Ishikawa (cell line): ENCODE results near the gene CALML6.

Experiments used
- CEBPB ChIP-seq: IDR thresholded peaks from 2 replicates; pipeline ENCODE4 v1.6.1; 2012
- CREB1 ChIP-seq: IDR thresholded peaks from 2 replicates; pipeline ENCODE4 v1.6.1; 2012; ENCODE audit warnings: low read depth
- EGR1 ChIP-seq: IDR thresholded peaks from 2 replicates; pipeline ENCODE4 v1.6.1; 2012
- EP300 ChIP-seq: IDR thresholded peaks from 2 replicates; pipeline ENCODE4 v1.6.1; 2012; ENCODE audit warnings: borderline replicate concordance
- FOXM1 ChIP-seq: IDR thresholded peaks from 2 replicates; pipeline ENCODE4 v1.6.1; 2012; ENCODE audit warnings: low read depth, borderline replicate concordance
- MAX ChIP-seq: IDR thresholded peaks from 2 replicates; pipeline ENCODE4 v1.6.1; 2012
- NFIC ChIP-seq: IDR thresholded peaks from 2 replicates; pipeline ENCODE4 v1.6.1; 2012
- RAD21 ChIP-seq: IDR thresholded peaks from 2 replicates; pipeline ENCODE4 v1.6.1; 2012; ENCODE audit warnings: low read depth
- REST ChIP-seq: IDR thresholded peaks from 2 replicates; pipeline ENCODE4 v1.6.1; 2012; ENCODE audit warnings: low read depth, mild to moderate bottlenecking
- TAF1 ChIP-seq: IDR thresholded peaks from 2 replicates; pipeline ENCODE4 v1.6.1; 2012; ENCODE audit warnings: low read depth, mild to moderate bottlenecking
- TCF12 ChIP-seq: IDR thresholded peaks from 2 replicates; pipeline ENCODE4 v1.6.1; 2012; ENCODE audit warnings: low read depth
- TEAD4 ChIP-seq: IDR thresholded peaks from 2 replicates; pipeline ENCODE4 v1.6.1; 2012
- YY1 ChIP-seq: IDR thresholded peaks from 2 replicates; pipeline ENCODE4 v1.6.1; 2012; ENCODE audit warnings: low read depth
- ZBTB7A ChIP-seq: IDR thresholded peaks from 2 replicates; pipeline ENCODE4 v1.6.1; 2012; ENCODE audit warnings: low read depth
- TF ChIP-seq, protein P1 (sequence below): IDR thresholded peaks from 2 replicates; pipeline ENCODE4 v1.6.1; 2012

The CALML6 gene

DNA sequence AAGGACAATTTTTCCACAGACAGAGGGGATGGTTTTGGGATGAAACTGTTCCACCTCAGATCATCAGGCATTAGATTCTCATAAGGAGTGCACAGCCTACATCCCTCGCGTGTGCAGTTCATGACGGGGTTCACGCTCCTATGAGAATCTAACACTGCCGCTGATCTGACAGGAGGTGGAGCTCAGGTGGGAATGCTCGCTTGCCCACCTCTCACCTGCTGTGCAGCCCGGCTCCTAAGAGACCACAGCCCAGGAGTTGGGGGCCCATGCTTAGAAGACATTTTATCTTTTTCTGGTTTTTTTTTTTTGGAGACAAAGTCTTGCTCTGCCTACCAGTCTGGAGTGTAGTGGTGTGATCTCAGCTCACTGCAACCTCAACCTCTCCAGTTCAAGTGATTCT is 40.2 kb upstream of the CALML6 start:
- TF ChIP-seq CEBPB (no peak), CREB1 (no peak), ZBTB7A (no peak), NFIC (no peak), REST (no peak), RAD21 (no peak), TEAD4 (no peak), TCF12 (no peak), FOXM1 (no peak), MAX (no peak), EGR1 (no peak), TAF1 (no peak), EP300 (no peak), YY1 (no peak)
- TF ChIP-seq, protein P1, sequence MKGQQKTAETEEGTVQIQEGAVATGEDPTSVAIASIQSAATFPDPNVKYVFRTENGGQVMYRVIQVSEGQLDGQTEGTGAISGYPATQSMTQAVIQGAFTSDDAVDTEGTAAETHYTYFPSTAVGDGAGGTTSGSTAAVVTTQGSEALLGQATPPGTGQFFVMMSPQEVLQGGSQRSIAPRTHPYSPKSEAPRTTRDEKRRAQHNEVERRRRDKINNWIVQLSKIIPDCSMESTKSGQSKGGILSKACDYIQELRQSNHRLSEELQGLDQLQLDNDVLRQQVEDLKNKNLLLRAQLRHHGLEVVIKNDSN = no peak

GRCh38 chr1:1875932-1876331 is 39.1 kb upstream of the CALML6 start:
- TF ChIP-seq ZBTB7A (no peak), RAD21 (no peak), REST (no peak), YY1 (no peak)

GRCh38 chr1:1876335-1876930 is 38.6 kb upstream of the CALML6 start:
- TF ChIP-seq FOXM1 = no peak
- no peak for TF ChIP-seq TCF12
- TF ChIP-seq CEBPB = no peak
- TF ChIP-seq TAF1 = no peak
- TF ChIP-seq NFIC = no peak
- TF ChIP-seq EGR1 = no peak

- no peak for TF ChIP-seq CEBPB
- no peak for TF ChIP-seq EGR1
- TF ChIP-seq CREB1 = no peak
- TF ChIP-seq TCF12 = no peak
- TF ChIP-seq REST = no peak
- TF ChIP-seq YY1 = no peak
- no peak for TF ChIP-seq MAX
- TF ChIP-seq ZBTB7A = no peak
- no peak for TF ChIP-seq TEAD4
- no peak for TF ChIP-seq RAD21
- TF ChIP-seq TAF1 = no peak
- TF ChIP-seq, protein P1 = no peak
- TF ChIP-seq NFIC = no peak
- no peak for TF ChIP-seq FOXM1
- TF ChIP-seq EP300 = no peak
Measured at GRCh38 chr1:1877865-1878436, 37.1 kb upstream of the CALML6 start.

GRCh38 chr1:1879942-1880341 is 35.1 kb upstream of the CALML6 start:
- TF ChIP-seq FOXM1 (no peak), CREB1 (no peak), TCF12 (no peak), EP300 (no peak), EGR1 (no peak), REST (no peak), YY1 (no peak), TEAD4 (no peak), RAD21 (no peak), NFIC (no peak), ZBTB7A (no peak), TAF1 (no peak), MAX (no peak), CEBPB (no peak)
- TF ChIP-seq, protein P1 = no peak
